Smooth muscle cell (in vitro differentiated cells): ENCODE data around the gene CREB5. TPM values are rescaled to one million over a fixed set of nuclear protein-coding genes. Genes with fewer than 3 reads are reported as not detected.

Source experiments
- DNase-seq: peaks from one replicate; lab custom pipeline; 2025; ENCODE audit not compliant: unreplicated experiment; lab: John Stamatoyannopoulos, UW
- H2AFZ ChIP-seq: fragments of 200-600 bp; sonication (generic); 2 replicates; pipeline ENCODE4 v1.6.0; 2016; ENCODE audit warnings: antibody characterized with exemption, low read depth, mild to moderate bottlenecking
- H3F3A ChIP-seq: fragments of 200-600 bp; sonication (generic); 2 replicates; pipeline ENCODE4 v1.6.0; 2017; ENCODE audit warnings: antibody characterized with exemption, low read depth
- H3K27ac ChIP-seq: fragments of 200-600 bp; sonication (generic); 2 replicates; pipeline ENCODE4 v1.5.1; 2016; ENCODE audit warnings: low read depth, mild to moderate bottlenecking
- H3K27me3 ChIP-seq: fragments of 200-600 bp; sonication (generic); 2 replicates; pipeline ENCODE4 v1.6.1; 2016; ENCODE audit warnings: low read depth, mild to moderate bottlenecking
- H3K36me3 ChIP-seq: fragments of 200-600 bp; sonication (generic); 2 replicates; pipeline ENCODE4 v1.5.1; 2016; ENCODE audit warnings: low read depth
- H3K4me1 ChIP-seq: fragments of 200-600 bp; sonication (generic); 2 replicates; pipeline ENCODE4 v1.5.1; 2016; ENCODE audit warnings: low read depth
- H3K4me2 ChIP-seq: fragments of 200-600 bp; sonication (generic); 2 replicates; pipeline ENCODE4 v1.6.0; 2016; ENCODE audit warnings: mild to moderate bottlenecking
- H3K4me3 ChIP-seq: fragments of 200-600 bp; sonication (generic); 2 replicates; pipeline ENCODE4 v1.5.1; 2016; ENCODE audit warnings: mild to moderate bottlenecking
- H3K79me2 ChIP-seq: fragments of 200-600 bp; sonication (generic); 2 replicates; pipeline ENCODE4 v1.6.0; 2016; ENCODE audit warnings: low read depth, mild to moderate bottlenecking
- H3K9ac ChIP-seq: fragments of 200-600 bp; sonication (generic); 2 replicates; pipeline ENCODE4 v1.6.0; 2016; ENCODE audit warnings: low read depth
- H3K9me3 ChIP-seq: fragments of 200-600 bp; sonication (generic); replicated peaks from 2 replicates; pipeline ENCODE4 v1.5.1; 2016; ENCODE audit warnings: low read depth
- H4K20me1 ChIP-seq: fragments of 200-600 bp; sonication (generic); 2 replicates; pipeline ENCODE4 v1.6.0; 2016; ENCODE audit warnings: low read depth
- WGBS: methylation state at CpG from one replicate; pipeline ENCODE4 v1.1.7; 2016; ENCODE audit warnings: low lambda C conversion rate; 5-methylcytosine and 5-hydroxymethylcytosine counted together
- polyA plus RNA-seq: library from polyadenylated mRNA; unstranded; fragments of >200 nt; fragmentation: Nextera tagmentation; extraction: Ambion mirVana; gene quantifications from 2 replicates; pipeline ENCODE4 v1.2.1, GENCODE V29; 2016
- total RNA-seq: library from RNA; depleted of rRNA; stranded (reverse); fragments of >200 nt; gene quantifications from 2 replicates; pipeline ENCODE4 v1.2.3, GENCODE V29; 2014
- TF ChIP-seq, protein P1 (sequence below): fragments of 200-600 bp; sonication (generic); IDR thresholded peaks from 2 replicates; pipeline ENCODE4 v1.5.1; 2017; ENCODE audit warnings: borderline replicate concordance, mild to moderate bottlenecking, antibody characterized with exemption; ENCODE audit not compliant: insufficient read depth, poor library complexity, severe bottlenecking

CREB5 gene
- total and polyA plus RNA-seq, 2 experiments from 2014 or later = 6.2 to 18.2 TPM

DNA sequence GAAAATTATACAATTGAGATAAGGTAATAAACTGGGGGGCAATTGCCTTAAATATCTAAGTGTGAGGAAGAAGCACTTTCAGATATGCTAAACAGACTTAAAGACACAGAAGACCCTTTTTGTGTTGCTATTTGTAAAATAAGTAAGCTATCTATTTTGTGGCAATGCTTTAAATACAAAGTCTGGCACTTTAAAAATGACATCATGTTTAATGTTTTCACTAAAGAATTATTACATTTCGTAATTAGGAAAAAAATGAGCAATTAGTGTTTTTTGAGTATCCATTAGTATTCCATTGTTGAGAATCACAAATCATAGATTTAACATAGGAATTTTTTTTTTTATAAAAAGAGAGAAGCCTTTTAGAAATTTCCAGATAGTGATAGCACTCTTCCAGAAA is 2.1 kb downstream of the CREB5 start:
- peaks cover 6% of the 10 kb centered on the region for H4K20me1 ChIP-seq

DNA sequence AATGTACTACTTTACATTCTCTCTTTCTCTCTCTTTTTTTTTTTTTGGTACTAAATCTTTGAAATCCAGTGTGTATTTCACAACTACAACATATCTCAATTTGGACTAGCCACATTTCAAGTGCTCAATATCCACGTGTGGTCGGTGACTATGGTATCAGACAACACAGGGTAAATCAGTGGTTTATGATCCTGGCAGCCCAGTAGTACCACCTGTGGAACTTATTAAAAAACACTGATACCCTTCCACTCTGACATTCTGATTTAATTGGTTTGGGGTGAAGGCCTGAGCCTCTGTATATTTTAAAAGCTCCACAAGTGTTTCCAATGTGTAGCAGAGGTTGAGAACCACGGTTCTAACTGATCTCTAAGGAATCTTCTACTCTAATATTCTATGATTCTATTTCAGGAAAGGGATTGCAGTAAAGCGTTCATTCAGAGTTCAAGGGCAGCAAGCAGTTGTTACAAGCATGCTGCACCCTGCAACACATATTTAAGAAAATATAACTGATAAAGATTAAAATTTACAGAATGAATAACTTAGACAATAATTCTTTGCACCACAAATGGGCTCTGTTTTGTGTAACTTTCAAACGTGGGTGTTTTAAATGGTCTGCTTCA is 5.1 kb downstream of the CREB5 start:
- peaks cover 41% of the 10 kb centered on the region for H3K27me3 ChIP-seq
- no peak for DNase-seq
- H3F3A ChIP-seq = no peaks in the 10 kb centered on the region
- H3K4me2 ChIP-seq = no peak overlapping the region
- no peaks in the 10 kb centered on the region for H3K36me3 ChIP-seq
- peaks cover 3% of the 10 kb centered on the region for H3K4me1 ChIP-seq
- no peaks in the 10 kb centered on the region for H3K79me2 ChIP-seq
- H2AFZ ChIP-seq = no peak overlapping the region
- H3K9me3 ChIP-seq = no peaks in the 10 kb centered on the region
- no peak overlapping the region for H3K4me3 ChIP-seq
- no peak overlapping the region for H3K9ac ChIP-seq
- no peak overlapping the region for H3K27ac ChIP-seq
- 78% methylated on average over 5 of the region's 5 CpGs for WGBS
- TF ChIP-seq, protein P1, sequence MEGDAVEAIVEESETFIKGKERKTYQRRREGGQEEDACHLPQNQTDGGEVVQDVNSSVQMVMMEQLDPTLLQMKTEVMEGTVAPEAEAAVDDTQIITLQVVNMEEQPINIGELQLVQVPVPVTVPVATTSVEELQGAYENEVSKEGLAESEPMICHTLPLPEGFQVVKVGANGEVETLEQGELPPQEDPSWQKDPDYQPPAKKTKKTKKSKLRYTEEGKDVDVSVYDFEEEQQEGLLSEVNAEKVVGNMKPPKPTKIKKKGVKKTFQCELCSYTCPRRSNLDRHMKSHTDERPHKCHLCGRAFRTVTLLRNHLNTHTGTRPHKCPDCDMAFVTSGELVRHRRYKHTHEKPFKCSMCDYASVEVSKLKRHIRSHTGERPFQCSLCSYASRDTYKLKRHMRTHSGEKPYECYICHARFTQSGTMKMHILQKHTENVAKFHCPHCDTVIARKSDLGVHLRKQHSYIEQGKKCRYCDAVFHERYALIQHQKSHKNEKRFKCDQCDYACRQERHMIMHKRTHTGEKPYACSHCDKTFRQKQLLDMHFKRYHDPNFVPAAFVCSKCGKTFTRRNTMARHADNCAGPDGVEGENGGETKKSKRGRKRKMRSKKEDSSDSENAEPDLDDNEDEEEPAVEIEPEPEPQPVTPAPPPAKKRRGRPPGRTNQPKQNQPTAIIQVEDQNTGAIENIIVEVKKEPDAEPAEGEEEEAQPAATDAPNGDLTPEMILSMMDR = no peak
- no peaks in the 10 kb centered on the region for H4K20me1 ChIP-seq

More for the DNA sequence above, 2.1 kb downstream of the CREB5 start:
- Histone ChIP-seq H3K27ac (no peak overlapping the region), H3K36me3 (no peaks in the 10 kb centered on the region), H3K79me2 (no peaks in the 10 kb centered on the region), H3K4me2 (no peak overlapping the region), H3K4me3 (no peak overlapping the region), H3F3A (peaks cover 3% of the 10 kb centered on the region), H2AFZ (no peak overlapping the region), H3K4me1 (peaks cover 14% of the 10 kb centered on the region), H3K27me3 (peaks cover 46% of the 10 kb centered on the region), H3K9me3 (no peaks in the 10 kb centered on the region), H3K9ac (no peak overlapping the region)
- TF ChIP-seq, protein P1 = no peak
- 85% methylated on average over 1 of the region's 1 CpG for WGBS
- DNase-seq = no peak

DNA sequence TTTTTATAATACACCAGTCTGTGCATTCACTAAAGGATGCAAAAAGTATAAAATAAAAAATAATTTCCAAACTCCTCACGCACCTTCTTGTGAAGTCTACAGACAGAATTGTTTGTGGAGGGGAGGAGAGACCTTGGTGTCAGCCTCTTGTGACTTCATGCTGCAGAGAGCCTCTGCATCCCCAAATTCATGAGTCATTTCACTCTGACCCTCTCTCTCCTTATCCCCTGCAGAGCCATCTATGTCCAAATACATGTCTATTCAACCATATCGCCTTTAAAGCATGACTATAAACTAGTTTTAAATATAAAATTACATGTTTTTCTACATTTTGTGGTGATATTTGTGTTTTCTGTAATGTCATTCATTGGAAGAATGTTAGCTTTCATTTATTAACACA is 6.0 kb downstream of the CREB5 start:
- H3K79me2 ChIP-seq = no peaks in the 10 kb centered on the region
- peaks cover 32% of the 10 kb centered on the region for H3K27me3 ChIP-seq
- no peaks in the 10 kb centered on the region for H3K36me3 ChIP-seq
- TF ChIP-seq, protein P1 = no peak
- 97% methylated on average over 2 of the region's 2 CpGs for WGBS
- H3K4me2 ChIP-seq = no peak overlapping the region
- no peak overlapping the region for H2AFZ ChIP-seq
- no peak overlapping the region for H3K27ac ChIP-seq
- no peak overlapping the region for H3K4me3 ChIP-seq
- H3K9ac ChIP-seq = no peak overlapping the region
- no peaks in the 10 kb centered on the region for H3K9me3 ChIP-seq
- H3K4me1 ChIP-seq = no peaks in the 10 kb centered on the region
- no peaks in the 10 kb centered on the region for H4K20me1 ChIP-seq
- DNase-seq = no peak
- H3F3A ChIP-seq = no peaks in the 10 kb centered on the region

DNA sequence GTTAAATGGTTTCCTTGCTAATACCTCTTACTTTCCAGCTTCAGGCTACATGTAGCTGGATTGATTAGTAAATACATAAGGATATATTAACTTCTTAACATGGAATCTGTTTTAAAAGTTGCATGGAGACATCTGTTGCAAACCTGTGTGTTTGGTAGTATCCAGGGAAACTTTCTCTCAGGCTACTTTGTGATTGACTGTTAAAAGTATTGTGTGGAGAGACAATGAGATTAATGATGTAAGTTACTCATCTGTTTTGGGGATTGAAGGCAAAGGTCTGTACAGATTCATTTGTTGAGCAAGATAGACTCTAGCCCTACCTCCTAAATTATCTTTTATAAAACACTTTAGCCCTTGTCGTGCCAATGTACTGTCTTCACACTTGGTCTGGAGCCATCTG is 6.6 kb downstream of the CREB5 start:
- H3F3A ChIP-seq = no peaks in the 10 kb centered on the region
- H4K20me1 ChIP-seq = no peaks in the 10 kb centered on the region
- H3K9ac ChIP-seq = no peak overlapping the region
- H3K4me2 ChIP-seq = no peak overlapping the region
- 90% methylated on average over 1 of the region's 1 CpG for WGBS
- H3K79me2 ChIP-seq = no peaks in the 10 kb centered on the region
- H3K4me3 ChIP-seq = no peak overlapping the region
- no peaks in the 10 kb centered on the region for H3K4me1 ChIP-seq
- no peaks in the 10 kb centered on the region for H3K36me3 ChIP-seq
- peaks cover 26% of the 10 kb centered on the region for H3K27me3 ChIP-seq
- H2AFZ ChIP-seq = no peak overlapping the region
- H3K9me3 ChIP-seq = no peaks in the 10 kb centered on the region
- TF ChIP-seq, protein P1 = no peak
- DNase-seq = no peak
- no peak overlapping the region for H3K27ac ChIP-seq
